Mucosa of descending colon (tissue), 3 donors: ENCODE results near the gene SCN2A. TPM values are rescaled to one million over a fixed set of nuclear protein-coding genes. Genes with fewer than 3 reads are reported as not detected.

Experiments
- ATAC-seq: fragments of 200-7000 bp; cut with Tn5 transposase; one replicate; pipeline ENCODE4 v1.9.1; 2020; ENCODE audit warnings: mild to moderate bottlenecking, moderate library complexity
- DNase-seq, 3 donors: peaks; one replicate each; pipeline ENCODE4 v3.0.0-alpha.2; 2020
- H3K36me3 ChIP-seq: fragments of 200-600 bp; one replicate; pipeline ENCODE4 v1.8.0; 2021; ENCODE audit warnings: low read depth, mild to moderate bottlenecking
- H3K4me1 ChIP-seq: fragments of 200-600 bp; one replicate; pipeline ENCODE4 v1.8.0; 2021; ENCODE audit warnings: low read depth, mild to moderate bottlenecking
- H3K4me3 ChIP-seq: fragments of 200-600 bp; one replicate; pipeline ENCODE4 v1.8.0; 2021; ENCODE audit warnings: mild to moderate bottlenecking
- H3K9me3 ChIP-seq: fragments of 200-600 bp; one replicate; pipeline ENCODE4 v1.8.0; 2021; ENCODE audit warnings: mild to moderate bottlenecking
- intact Hi-C, 2 donors: fragments of 100-400 bp; cut with DNase I in 1 of 2; cut with micrococcal nuclease in 1 of 2; formaldehyde crosslinking; loops; one replicate each; pipeline versions ENCODE4 v1.11.0 to v1.11.1; 2022; cut with DNase I, micrococcal nuclease
- total RNA-seq, 3 donors: library from RNA; stranded (reverse); fragmentation: NEBNext Ultra II Directional in 2 of 3; extraction: Animal tissue kit (Norgen Biotek cat#: 25700) in 2 of 3; gene quantifications; one replicate each; pipeline versions ENCODE4 v1.2.1 to v1.2.4, GENCODE V29; 2021 to 2023
- TF ChIP-seq, protein P1 (sequence below): fragments of 200-600 bp; IDR thresholded peaks from one replicate; pipeline ENCODE4 v1.8.0; 2022; ENCODE audit warnings: antibody characterized with exemption, mild to moderate bottlenecking
- donor health status: DM: no; HTN: no; CAD: no; lungs with moderate emphysema.
- donor health status: DM: no; HTN: no; CAD: no.
- donor health status: DM: no; HTN: yes; CAD: no.

Gene SCN2A
- total RNA-seq, 3 donors from 2014 or later, result 0.23 to 1.3 TPM; not detected in 1

DNA sequence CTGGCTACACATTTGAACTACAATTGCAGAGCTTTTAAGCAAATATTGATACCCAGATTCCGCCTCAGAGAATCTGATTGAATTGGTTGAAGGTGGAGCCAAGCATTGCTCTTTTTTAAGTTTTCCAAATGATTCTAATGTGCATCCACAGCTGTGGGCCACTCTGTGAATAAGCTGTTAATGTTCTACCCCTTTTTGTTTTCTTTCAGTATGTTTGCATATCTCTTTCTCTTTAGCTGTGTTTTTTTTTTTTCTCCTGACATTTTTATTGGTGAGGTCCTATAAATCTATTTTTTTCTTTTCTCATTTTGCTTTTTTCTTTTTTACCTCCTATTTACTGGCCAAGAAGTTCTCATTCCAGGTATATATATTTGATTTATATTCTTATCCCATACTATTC lies 41.9 kb upstream of the SCN2A start:
- no peak for ATAC-seq
- no peak for DNase-seq

GRCh38 chr2:165198181-165198580 lies 41.0 kb upstream of the SCN2A start:
- Histone ChIP-seq H3K36me3 (no peaks in the 10 kb centered on the region), H3K4me3 (no peak overlapping the region), H3K9me3 (no peaks in the 10 kb centered on the region), H3K4me1 (no peaks in the 10 kb centered on the region)
- TF ChIP-seq, protein P1, sequence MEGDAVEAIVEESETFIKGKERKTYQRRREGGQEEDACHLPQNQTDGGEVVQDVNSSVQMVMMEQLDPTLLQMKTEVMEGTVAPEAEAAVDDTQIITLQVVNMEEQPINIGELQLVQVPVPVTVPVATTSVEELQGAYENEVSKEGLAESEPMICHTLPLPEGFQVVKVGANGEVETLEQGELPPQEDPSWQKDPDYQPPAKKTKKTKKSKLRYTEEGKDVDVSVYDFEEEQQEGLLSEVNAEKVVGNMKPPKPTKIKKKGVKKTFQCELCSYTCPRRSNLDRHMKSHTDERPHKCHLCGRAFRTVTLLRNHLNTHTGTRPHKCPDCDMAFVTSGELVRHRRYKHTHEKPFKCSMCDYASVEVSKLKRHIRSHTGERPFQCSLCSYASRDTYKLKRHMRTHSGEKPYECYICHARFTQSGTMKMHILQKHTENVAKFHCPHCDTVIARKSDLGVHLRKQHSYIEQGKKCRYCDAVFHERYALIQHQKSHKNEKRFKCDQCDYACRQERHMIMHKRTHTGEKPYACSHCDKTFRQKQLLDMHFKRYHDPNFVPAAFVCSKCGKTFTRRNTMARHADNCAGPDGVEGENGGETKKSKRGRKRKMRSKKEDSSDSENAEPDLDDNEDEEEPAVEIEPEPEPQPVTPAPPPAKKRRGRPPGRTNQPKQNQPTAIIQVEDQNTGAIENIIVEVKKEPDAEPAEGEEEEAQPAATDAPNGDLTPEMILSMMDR, result no peak
- DNase-seq, result no peak
- no peak for ATAC-seq
- intact Hi-C loops, result no loop called here

More for the DNA sequence above, 41.9 kb upstream of the SCN2A start:
- intact Hi-C loops, result no loop called here
- no peaks in the 10 kb centered on the region for H3K36me3 ChIP-seq
- TF ChIP-seq, protein P1, result no peak
- H3K9me3 ChIP-seq, result no peaks in the 10 kb centered on the region
- no peak overlapping the region for H3K4me3 ChIP-seq
- H3K4me1 ChIP-seq, result no peaks in the 10 kb centered on the region

- no peak for DNase-seq
- Histone ChIP-seq H3K4me1 (no peaks in the 10 kb centered on the region), H3K9me3 (no peaks in the 10 kb centered on the region), H3K36me3 (no peaks in the 10 kb centered on the region), H3K4me3 (no peak overlapping the region)
- ATAC-seq, result no peak
- intact Hi-C loops, result no loop called here
- TF ChIP-seq, protein P1, result no peak
Measured at GRCh38 chr2:165202239-165202638, 37.0 kb upstream of the SCN2A start.

- ATAC-seq (peak; percentile 48), DNase-seq (peak in 2 of 3 donors; percentile 16 to 47)
- H3K4me1 ChIP-seq, result no peaks in the 10 kb centered on the region
- TF ChIP-seq, protein P1, result peak; percentile 33
- intact Hi-C loops, result no loop called here
- no peaks in the 10 kb centered on the region for H3K36me3 ChIP-seq
- no peak within 1 kb of the TSS for H3K4me3 ChIP-seq
- H3K9me3 ChIP-seq, result no peaks in the 10 kb centered on the region
Measured at GRCh38 chr2:165203689-165204559, 35.3 kb upstream of the SCN2A start, which contains the start of gene SCN3A. SCN3A (minus strand) TSS chr2:165204050; CDS start chr2:165176394, 27,656 bp downstream.

- no peak for ATAC-seq
- Histone ChIP-seq H3K9me3 (no peaks in the 10 kb centered on the region), H3K4me1 (no peaks in the 10 kb centered on the region), H3K36me3 (no peaks in the 10 kb centered on the region), H3K4me3 (no peak overlapping the region)
- intact Hi-C loops, result no loop called here
- no peak for DNase-seq
- TF ChIP-seq, protein P1, result no peak
Measured at GRCh38 chr2:165205865-165206264, 33.3 kb upstream of the SCN2A start.
